Choroid plexus epithelial cell (primary cell): Measurements from ENCODE around the gene TEKT2.

Source experiments
- DNase-seq: peaks from one replicate; pipeline ENCODE4 v3.0.0-alpha.2; 2010; ENCODE audit warnings: low read depth
- H3K4me3 ChIP-seq: 2 replicates; pipeline ENCODE4 v1.5.1; 2011; ENCODE audit warnings: low read depth, mild to moderate bottlenecking, control low read depth, low read length, moderate library complexity
- CTCF ChIP-seq: conservative IDR thresholded peaks from 2 replicates; pipeline ENCODE4 v1.5.1; 2011; ENCODE audit warnings: low read depth, mild to moderate bottlenecking, control low read depth, inconsistent platforms, low read length, moderate library complexity

TEKT2 gene

GRCh38 chr1:36086529-36087232 lies 2.8 kb downstream of the TEKT2 start:
- no peak overlapping the region for H3K4me3 ChIP-seq
- TF ChIP-seq CTCF = no peak

GRCh38 chr1:36087233-36088123 lies 3.6 kb downstream of the TEKT2 start:
- no peak overlapping the region for H3K4me3 ChIP-seq
- TF ChIP-seq CTCF = peak; percentile 10
- peak; percentile 22 for DNase-seq

More at GRCh38 chr1:36086529-36087232, 2.8 kb downstream of the TEKT2 start:
- DNase-seq = no peak

- no peak for TF ChIP-seq CTCF
- DNase-seq = no peak
- peak overlapping the region; percentile 95 for H3K4me3 ChIP-seq
Observed at GRCh38 chr1:36088265-36088576, 4.3 kb downstream of the TEKT2 start.

GRCh38 chr1:36088577-36089392 lies 4.9 kb downstream of the TEKT2 start, which contains the start of gene ADPRS:
Gene ADPRS, plus strand, starts transcription at chr1:36088892. Its CDS starts 13 bp downstream, at chr1:36088905.
- peak; percentile 69 for TF ChIP-seq CTCF
- peak within 1 kb of the TSS; percentile 95 for H3K4me3 ChIP-seq
- DNase-seq = peak; percentile 94

GRCh38 chr1:36089393-36090121 lies 5.7 kb downstream of the TEKT2 start:
- peak; percentile 86 for DNase-seq
- TF ChIP-seq CTCF = no peak
- H3K4me3 ChIP-seq = peak overlapping the region; percentile 95

GRCh38 chr1:36091141-36091540 lies 7.2 kb downstream of the TEKT2 start:
- no peak for DNase-seq
- TF ChIP-seq CTCF = no peak

More at GRCh38 chr1:36091141-36091540, 7.2 kb downstream of the TEKT2 start:
- H3K4me3 ChIP-seq = no peak overlapping the region
